Cardiac septum (tissue), 1 donor: ENCODE measurements around the gene C22orf31. TPM values are rescaled to one million over a fixed set of nuclear protein-coding genes. Genes with fewer than 3 reads are reported as not detected.

Experiments used
- DNase-seq: peaks from one replicate; pipeline ENCODE4 v3.0.0-alpha.2; 2020; ENCODE audit warnings: low spot score
- intact Hi-C: fragments of 100-400 bp; cut with DNase I; formaldehyde crosslinking; loops from one replicate; pipeline ENCODE4 v1.14.0; 2022
- total RNA-seq: library from RNA; stranded (reverse); fragmentation: NEBNext Ultra II Directional; extraction: Animal tissue kit (Norgen Biotek cat#: 25700); gene quantifications from one replicate; pipeline ENCODE4 v1.2.1, GENCODE V29; 2021
- donor health status: DM: no; HTN: no; CAD: no.

C22orf31 gene
- total RNA-seq, 1 donor from 2014 or later = not detected

- DNase-seq = no peak
- intact Hi-C loops = no loop called here
Measured at GRCh38 chr22:29011240-29012100, 50.2 kb downstream of the C22orf31 start.

- intact Hi-C loops = loop anchor here (10.0 kb wide), 1 partner anchor 54 kb away; no protein-coding TSS in a partner anchor
- no peak for DNase-seq
Measured at GRCh38 chr22:29009148-29009547, 52.5 kb downstream of the C22orf31 start.

Other genes starting within 250 kb of the C22orf31 start
- 4.8 TPM for gene ZNRF3, start 178.3 kb downstream of the C22orf31 start, total RNA-seq
- gene KREMEN1, start 11.2 kb upstream of the C22orf31 start, total RNA-seq = 52.1 TPM
- 1.3 TPM for gene EMID1, start 144.1 kb upstream of the C22orf31 start, total RNA-seq
- 16.7 TPM for gene RHBDD3, start 206.2 kb upstream of the C22orf31 start, total RNA-seq
- gene EWSR1, start 206.4 kb upstream of the C22orf31 start, total RNA-seq = 138 TPM
- gene GAS2L1, start 244.8 kb upstream of the C22orf31 start, total RNA-seq = 13.0 TPM